ENCODE data around the gene CHORDC1.
"Not testable (repeated sequence)": the region's sequence is repeated elsewhere in the genome, so short reads cannot be mapped to it uniquely, and the experiment has no call there.

Gene CHORDC1

GRCh38 chr11:90222459-90223247 is at the start of gene CHORDC1:
Gene CHORDC1 (minus strand): TSS chr11:90223049. CDS start chr11:90222954, 95 bp downstream.
- peak; percentile 91 for DNase-seq (ENCODE audit: low spot score)

GRCh38 chr11:90257158-90257525 is 34.3 kb upstream of the CHORDC1 start:
- no peak for DNase-seq (ENCODE audit: low spot score)

DNA sequence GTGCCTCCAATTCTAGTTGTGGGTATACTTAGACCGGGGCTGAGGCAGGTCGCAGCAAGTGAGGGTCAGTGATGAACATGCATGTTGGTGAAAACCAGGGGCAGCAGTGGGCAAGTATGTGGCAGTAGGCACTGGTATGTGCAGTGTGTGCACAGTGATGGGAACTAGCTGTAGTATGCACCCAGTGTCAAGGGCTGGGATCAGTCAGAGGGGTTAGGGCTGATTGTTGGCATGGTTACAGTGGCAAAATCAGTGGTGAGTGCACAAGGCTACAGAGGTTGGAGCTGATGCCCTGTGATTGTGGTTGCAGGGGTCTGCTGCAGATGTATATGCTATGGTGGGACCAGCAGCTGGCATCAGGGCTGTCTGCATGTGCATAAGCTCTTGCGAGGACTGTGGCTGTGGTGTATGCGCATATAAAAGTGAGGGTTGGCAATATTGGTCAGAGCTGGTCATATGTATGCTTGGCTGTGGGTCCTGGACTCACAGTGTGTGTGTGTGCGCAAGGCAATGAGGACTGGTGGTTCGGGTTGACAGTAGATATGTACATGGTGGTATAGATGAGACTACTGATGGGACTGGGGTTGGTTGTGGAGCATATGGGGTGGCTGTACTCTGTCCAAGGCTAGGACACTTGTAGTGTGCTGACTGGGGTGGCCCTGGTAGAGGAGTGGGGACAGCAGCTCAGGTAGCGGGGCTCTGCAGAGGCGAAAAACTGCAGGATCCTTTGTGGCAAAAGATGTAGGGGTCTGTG is 33.7 kb upstream of the CHORDC1 start:
- no peak for DNase-seq (ENCODE audit: low spot score)

DNA sequence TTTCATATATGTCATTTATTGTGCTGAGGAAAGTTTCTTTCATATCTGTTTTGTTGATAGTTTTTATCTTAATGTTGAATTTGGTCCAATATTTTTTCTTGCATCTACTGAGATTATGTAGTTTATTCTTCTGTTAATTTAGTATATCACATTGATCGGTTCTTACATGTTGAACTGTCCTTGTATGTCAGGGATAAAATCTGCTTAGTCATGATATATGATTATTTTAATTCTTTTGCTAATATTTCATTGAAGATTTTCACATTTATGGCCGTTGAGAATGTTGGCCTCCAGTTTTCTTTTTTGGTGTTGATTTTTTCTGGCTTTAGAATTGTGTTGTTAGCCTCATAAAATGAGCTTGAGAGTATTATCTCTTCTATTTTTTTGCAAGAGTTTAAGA is 31.2 kb upstream of the CHORDC1 start:
- no peak for DNase-seq (ENCODE audit: low spot score)

DNA sequence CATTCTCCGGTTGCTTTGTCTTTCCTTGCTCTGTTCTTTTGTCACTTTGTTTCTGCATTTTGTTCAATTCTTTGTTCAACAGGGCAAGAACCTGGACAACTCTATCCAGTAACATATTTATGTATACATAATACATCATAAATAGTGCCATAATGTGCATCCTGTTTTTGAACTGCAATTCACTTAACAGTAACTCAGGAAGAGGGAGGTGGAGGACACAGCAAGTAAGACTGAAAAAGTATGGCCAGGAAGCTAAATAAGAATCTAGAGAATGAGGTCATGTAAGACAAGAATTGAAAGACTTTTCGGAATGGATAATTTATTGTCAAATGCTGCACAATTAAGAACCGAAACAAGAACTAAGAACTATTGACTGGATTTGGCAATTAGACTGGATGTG is 29.2 kb upstream of the CHORDC1 start:
- no peak for DNase-seq (ENCODE audit: low spot score)

DNA sequence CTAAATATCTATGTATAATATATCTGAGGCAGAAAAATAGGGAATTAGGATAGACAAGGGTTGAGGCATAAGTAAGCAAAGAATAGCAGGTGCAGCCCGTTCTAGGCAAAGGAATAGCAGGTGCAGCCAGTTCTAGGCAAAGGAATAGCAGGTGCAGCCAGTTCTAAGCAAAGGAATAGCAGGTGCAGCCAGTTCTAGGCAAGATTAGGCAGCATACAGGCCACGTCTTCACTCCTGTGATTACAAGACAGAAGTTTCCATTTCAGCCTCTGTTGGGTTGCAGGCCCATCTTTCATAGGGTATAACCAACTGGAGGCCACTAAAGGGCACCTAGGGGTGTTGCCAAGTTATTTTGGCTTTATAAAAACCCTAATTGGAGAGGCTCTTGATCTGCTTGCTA is 28.8 kb upstream of the CHORDC1 start:
- DNase-seq (ENCODE audit: low spot score) = no peak

- no peak for DNase-seq (ENCODE audit: low spot score)
Measured at GRCh38 chr11:90250970-90251369, 28.1 kb upstream of the CHORDC1 start.

DNA sequence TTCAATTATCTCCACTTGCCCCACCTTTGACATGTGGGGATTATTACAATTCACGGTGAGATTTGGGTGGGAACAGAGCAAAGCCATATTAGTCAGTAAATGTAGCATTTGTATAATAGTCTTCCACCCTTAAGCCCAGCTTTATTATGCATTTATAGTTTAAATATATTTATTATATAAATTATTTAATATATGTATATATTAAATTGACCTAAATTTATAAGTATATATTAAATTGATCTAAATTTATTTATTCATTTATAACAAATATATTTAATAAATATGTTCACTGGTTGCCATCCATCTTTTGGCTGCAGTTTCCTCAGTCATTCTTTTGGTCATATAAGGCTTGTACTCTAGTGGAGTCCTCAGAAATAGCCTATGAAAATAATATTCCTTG is 23.6 kb upstream of the CHORDC1 start:
- no peak for DNase-seq (ENCODE audit: low spot score)

- DNase-seq (ENCODE audit: low spot score) = no peak
Measured at GRCh38 chr11:90243534-90243933, 20.7 kb upstream of the CHORDC1 start.

DNA sequence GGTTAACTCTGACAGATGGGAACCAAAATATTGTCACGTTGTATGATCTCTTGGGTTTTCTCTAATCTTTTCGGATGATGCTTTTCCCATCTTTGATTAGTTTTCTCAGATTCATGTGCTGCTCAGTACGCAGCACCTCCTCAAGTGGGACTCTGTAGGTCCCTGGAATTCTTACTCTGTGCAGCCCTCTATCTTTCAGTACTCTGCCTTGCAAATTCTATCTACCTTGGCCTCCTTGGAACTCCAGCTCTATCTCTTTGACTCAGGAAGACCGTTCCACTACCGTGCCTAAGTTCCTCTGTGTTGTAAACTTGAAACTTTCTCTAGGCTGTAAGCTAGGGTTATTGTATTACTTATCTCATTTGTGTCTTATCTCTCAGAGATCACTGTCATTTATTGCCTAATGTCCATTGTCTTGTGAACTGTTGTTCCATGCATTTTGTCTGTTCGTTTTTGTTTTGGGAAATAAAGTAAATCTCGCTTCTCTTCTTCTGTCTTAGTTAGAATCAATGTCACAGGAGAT is 20.1 kb upstream of the CHORDC1 start:
- DNase-seq (ENCODE audit: low spot score) = no peak

DNA sequence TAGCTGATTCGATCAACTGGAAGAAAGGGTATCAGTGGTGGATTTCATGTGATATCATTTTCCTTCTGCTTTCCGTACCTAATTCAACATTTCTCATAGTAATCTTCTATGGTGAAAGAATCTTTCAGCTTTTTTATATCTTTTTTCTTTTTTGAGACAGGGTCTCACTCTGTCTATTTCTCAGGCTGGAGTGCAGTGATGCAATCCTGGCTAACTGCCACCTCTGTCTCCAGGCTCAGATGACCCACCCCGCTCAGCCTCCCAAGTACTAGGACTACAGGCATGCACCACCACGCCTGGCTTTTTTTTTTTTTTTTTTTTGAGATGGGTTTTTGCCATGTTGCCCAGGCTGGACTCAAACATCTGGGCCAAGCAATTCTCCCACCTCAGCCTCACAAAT is 18.6 kb upstream of the CHORDC1 start:
- no peak for DNase-seq (ENCODE audit: low spot score)

DNA sequence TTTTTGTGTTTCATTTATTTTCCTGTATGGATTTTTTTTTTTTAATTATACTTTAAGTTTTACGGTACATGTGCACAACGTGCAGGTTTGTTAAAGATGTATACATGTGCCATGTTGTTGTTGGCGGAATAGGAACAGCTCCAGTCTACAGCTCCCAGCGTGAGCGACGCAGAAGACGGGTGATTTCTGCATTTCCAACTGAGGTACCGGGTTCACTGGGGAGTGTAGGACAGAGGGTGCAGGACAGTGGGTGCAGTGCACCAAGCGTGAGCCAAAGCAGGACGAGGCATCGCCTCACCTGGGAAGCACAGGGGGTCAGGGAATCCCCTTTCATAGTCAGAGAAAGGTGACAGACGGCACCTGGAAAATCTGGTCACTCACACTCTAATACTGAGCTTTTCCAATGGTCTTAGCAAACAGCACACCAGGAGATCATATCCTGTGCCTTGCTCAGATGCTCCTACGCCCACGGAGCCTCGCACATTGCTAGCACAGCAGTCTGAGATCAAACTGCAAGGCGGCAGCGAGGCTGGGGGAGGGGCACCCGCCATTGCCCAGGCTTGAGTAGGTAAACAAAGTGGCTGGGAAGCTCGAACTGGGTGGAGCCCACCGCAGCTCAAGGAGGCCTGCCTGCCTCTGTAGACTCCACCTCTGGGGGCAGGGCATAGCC is 17.3 kb upstream of the CHORDC1 start:
- DNase-seq (ENCODE audit: low spot score) = not testable (repeated sequence)

DNA sequence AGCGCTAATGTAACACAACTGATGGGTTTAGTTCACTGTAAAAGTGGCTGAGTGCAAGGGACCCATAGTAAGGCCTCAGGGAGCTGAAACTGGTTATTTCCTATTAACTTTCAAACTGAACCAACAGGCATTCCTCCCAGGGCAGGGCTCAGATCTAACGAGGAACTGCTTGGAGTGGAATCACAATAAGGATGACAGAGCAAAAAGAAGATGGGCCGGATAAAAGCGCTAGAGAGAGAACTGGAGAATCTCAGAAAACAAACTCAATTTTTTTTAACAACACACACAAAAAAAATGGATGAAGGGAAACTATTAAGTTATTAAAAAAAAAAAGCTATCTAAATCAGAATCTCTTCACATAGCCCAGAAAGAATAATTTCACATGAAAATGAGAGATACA is 14.2 kb upstream of the CHORDC1 start:
- DNase-seq (ENCODE audit: low spot score) = no peak

GRCh38 chr11:90235526-90235925 is 12.7 kb upstream of the CHORDC1 start:
- peak; percentile 19 for DNase-seq (ENCODE audit: low spot score)

DNA sequence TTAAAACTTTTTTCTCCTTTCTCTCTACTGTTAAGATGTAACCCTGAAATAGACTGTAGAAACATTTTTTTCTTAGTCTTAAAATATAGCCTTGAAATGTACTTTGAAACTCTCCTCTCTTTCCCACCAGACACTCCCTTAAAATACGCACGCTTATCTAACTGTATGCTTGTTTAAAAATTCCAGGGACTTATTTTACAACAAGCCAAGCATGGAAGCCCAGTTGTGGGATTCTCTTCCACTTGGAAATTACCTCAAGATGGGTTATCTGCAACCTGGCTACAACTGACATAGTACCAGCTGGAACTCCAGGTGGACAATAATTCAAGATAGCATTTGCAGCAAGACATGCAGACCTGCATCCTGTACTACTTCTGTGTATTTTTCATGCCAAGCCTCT is 12.1 kb upstream of the CHORDC1 start:
- DNase-seq (ENCODE audit: low spot score) = no peak

GRCh38 chr11:90229791-90230190 is 6.9 kb upstream of the CHORDC1 start:
- DNase-seq (ENCODE audit: low spot score) = peak; percentile 46

GRCh38 chr11:90228056-90228455 is 5.2 kb upstream of the CHORDC1 start:
- no peak for DNase-seq (ENCODE audit: low spot score)

DNA sequence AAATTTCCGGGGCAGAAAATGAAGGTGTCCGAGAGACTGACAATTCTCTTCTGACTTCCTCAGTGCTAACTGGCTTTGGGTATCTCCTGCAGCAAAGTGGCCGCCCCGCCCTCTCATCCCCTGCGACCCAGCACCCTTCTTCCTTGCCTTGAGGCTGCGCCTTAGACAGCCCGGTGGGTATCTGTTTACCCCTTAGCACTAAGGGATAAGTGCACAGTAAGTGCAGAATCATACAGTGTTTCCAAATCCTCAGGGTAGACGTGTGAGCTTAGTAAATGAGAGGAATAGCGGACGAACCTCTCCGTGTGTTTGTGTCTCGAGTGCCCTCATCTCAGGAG is 368 bp upstream of the CHORDC1 start:
- DNase-seq (ENCODE audit: low spot score) = no peak

GRCh38 chr11:90221803-90222458 is 918 bp downstream of the CHORDC1 start:
- DNase-seq (ENCODE audit: low spot score) = peak; percentile 32

DNA sequence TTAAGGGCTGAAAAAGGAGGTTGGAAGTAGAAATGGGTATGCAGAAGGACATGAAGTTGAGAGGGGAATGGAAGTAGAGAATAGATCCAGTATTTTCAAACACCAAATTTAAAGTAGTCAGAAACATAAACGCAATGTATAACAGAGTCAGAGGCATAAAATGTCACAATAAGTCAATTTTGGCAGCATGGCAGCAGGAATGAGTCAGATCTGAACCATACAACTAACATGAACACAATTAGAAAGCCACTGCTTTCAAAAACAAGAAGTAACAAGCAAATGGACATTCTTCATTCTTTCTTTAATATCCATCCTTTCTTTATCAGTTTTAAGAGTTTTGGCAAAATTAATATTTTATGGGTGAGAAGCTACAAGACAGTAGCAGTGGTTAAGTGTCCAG is 2.5 kb downstream of the CHORDC1 start:
- peak; percentile 7 for DNase-seq (ENCODE audit: low spot score)

DNA sequence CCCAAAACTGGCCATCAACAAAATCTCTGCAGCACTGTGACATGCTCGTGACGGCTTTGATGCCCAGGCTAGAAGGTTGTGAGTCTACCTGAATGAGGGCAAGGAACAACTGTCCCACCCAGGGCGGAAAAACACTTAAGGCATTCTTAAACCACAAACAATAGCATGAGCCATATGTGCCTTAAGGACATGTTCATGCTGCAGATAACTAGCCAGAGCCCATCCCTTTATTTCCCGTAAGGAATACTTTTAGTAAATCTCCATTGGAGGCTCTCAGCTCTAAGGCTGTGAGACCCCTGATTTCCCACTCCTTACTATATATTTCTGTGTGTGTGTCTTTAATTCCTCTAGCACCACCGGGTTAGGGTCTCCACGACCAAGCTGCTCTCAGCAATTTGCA is 3.4 kb downstream of the CHORDC1 start:
- DNase-seq (ENCODE audit: low spot score) = no peak

- peak; percentile 8 for DNase-seq (ENCODE audit: low spot score)
Measured at GRCh38 chr11:90218606-90219005, 4.2 kb downstream of the CHORDC1 start.
